Measurements from ENCODE around the gene MAST4.

Gene MAST4

GRCh38 chr5:66769030-66769733, 173.0 kb downstream of the MAST4 start:
- no peak for DNase-seq (ENCODE audit: low read depth)
- no peak overlapping the region for H3K4me3 ChIP-seq (ENCODE audit: low read depth, low read length)
- no peak for TF ChIP-seq CTCF (IDR thresholded peaks at IDR 0.05; ENCODE audit: insufficient read depth, low read depth, low read length, missing control alignments)

GRCh38 chr5:66769839-66770617, 173.8 kb downstream of the MAST4 start:
- H3K4me3 ChIP-seq (ENCODE audit: low read depth, low read length) = no peak overlapping the region
- peak; percentile 7 for DNase-seq (ENCODE audit: low read depth)
- TF ChIP-seq CTCF (IDR thresholded peaks at IDR 0.05; ENCODE audit: insufficient read depth, low read depth, low read length, missing control alignments) = peak; percentile 13

GRCh38 chr5:66777868-66778267, 181.7 kb downstream of the MAST4 start:
- no peak for TF ChIP-seq CTCF (IDR thresholded peaks at IDR 0.05; ENCODE audit: insufficient read depth, low read depth, low read length, missing control alignments)
- DNase-seq (ENCODE audit: low read depth) = no peak
- H3K4me3 ChIP-seq (ENCODE audit: low read depth, low read length) = no peak overlapping the region

- no peak for TF ChIP-seq CTCF (IDR thresholded peaks at IDR 0.05; ENCODE audit: insufficient read depth, low read depth, low read length, missing control alignments)
- no peak overlapping the region for H3K4me3 ChIP-seq (ENCODE audit: low read depth, low read length)
- DNase-seq (ENCODE audit: low read depth) = no peak
Measured at GRCh38 chr5:66779528-66779927, 183.3 kb downstream of the MAST4 start.

- H3K4me3 ChIP-seq (ENCODE audit: low read depth, low read length) = no peak overlapping the region
- no peak for TF ChIP-seq CTCF (IDR thresholded peaks at IDR 0.05; ENCODE audit: insufficient read depth, low read depth, low read length, missing control alignments)
- DNase-seq (ENCODE audit: low read depth) = no peak
Measured at GRCh38 chr5:66788556-66788955, 192.4 kb downstream of the MAST4 start.

- H3K4me3 ChIP-seq (ENCODE audit: low read depth, low read length) = no peak overlapping the region
- no peak for TF ChIP-seq CTCF (IDR thresholded peaks at IDR 0.05; ENCODE audit: insufficient read depth, low read depth, low read length, missing control alignments)
- DNase-seq (ENCODE audit: low read depth) = no peak
Measured at GRCh38 chr5:66789434-66789833, 193.2 kb downstream of the MAST4 start.

All from GM12865 (cell line).